Gastrocnemius medialis (tissue), 4 donors: ENCODE measurements around the gene GPM6B. TPM values are rescaled to one million over a fixed set of nuclear protein-coding genes. Genes with fewer than 3 reads are reported as not detected.

ENCODE experiments used
- ATAC-seq, 2 donors: fragments of 150-250 bp; one replicate each; pipeline ENCODE4 v1.9.1; 2016
- DNase-seq, 2 donors: peaks; one replicate each; pipeline ENCODE4 v3.0.0-alpha.2; 2019
- H3K27ac ChIP-seq, 4 donors: fragments of 200-600 bp; sonication (generic); 1 replicate in 1 of 4; 2 replicates in 3 of 4; pipeline ENCODE4 v1.5.1; 2016 to 2018; ENCODE audit warnings: mild to moderate bottlenecking in 2 of 4, moderate library complexity in 1 of 4
- H3K27me3 ChIP-seq, 3 donors: fragments of 200-600 bp; sonication (generic) in 2 of 3; 1 replicate in 1 of 3; 2 replicates in 2 of 3; pipeline versions ENCODE4 v1.5.1 to v1.6.0; 2016 to 2019; ENCODE audit warnings: mild to moderate bottlenecking in 1 of 3, moderate library complexity in 1 of 3
- H3K36me3 ChIP-seq, 2 donors: fragments of 200-600 bp; sonication (generic) in 1 of 2; one replicate each; pipeline ENCODE4 v1.5.1; 2017 to 2018
- H3K4me1 ChIP-seq, 2 donors: fragments of 200-600 bp; sonication (generic) in 1 of 2; one replicate each; pipeline ENCODE4 v1.5.1; 2016 to 2017; ENCODE audit warnings: mild to moderate bottlenecking in 2 of 2
- H3K4me3 ChIP-seq, 4 donors: fragments of 200-600 bp; sonication (generic) in 3 of 4; 1 replicate in 1 of 4; 2 replicates in 3 of 4; pipeline ENCODE4 v1.5.1; 2016 to 2019; ENCODE audit warnings: mild to moderate bottlenecking in 2 of 4
- H3K9me3 ChIP-seq, 3 donors: fragments of 200-600 bp; sonication (generic) in 2 of 3; 1 replicate in 1 of 3; 2 replicates in 2 of 3; pipeline ENCODE4 v1.5.1; 2016 to 2019
- POLR2A ChIP-seq, 2 donors: fragments of 450-650 bp; IDR thresholded peaks; one replicate each; pipeline ENCODE4 v1.6.1; 2017; ENCODE audit warnings: antibody characterized with exemption in 2 of 2, mild to moderate bottlenecking in 2 of 2, moderate library complexity in 2 of 2
- in situ Hi-C, 4 donors: fragments of 200-750 bp; cut with MboI; loops; one replicate each; pipeline versions ENCODE4 v1.15.0 to v1.8.0; 2017; ENCODE audit warnings: low sequenced_read_pairs in 4 of 4
- intact Hi-C: fragments of 100-400 bp; cut with DNase I; formaldehyde crosslinking; loops from one replicate; pipeline ENCODE4 v1.15.1; 2023; ENCODE audit warnings: low total_unique reads
- total RNA-seq, 4 donors: library from RNA; depleted of rRNA; stranded (reverse); fragments of >200 nt; gene quantifications; one replicate each; pipeline versions ENCODE4 v1.1.0 to v1.2.3, GENCODE V29; 2016
- TF ChIP-seq, protein P1 (sequence below), 5 experiments: fragments of 450-650 bp in 3 of 5; fragments of 200-600 bp in 2 of 5; sonication (generic) in 2 of 5; IDR thresholded peaks in 4 of 5; conservative IDR thresholded peaks in 1 of 5; 1 replicate in 4 of 5; 2 replicates in 1 of 5; pipeline ENCODE4 v1.5.1; 2016 to 2019; ENCODE audit warnings: antibody characterized with exemption in 5 of 5, mild to moderate bottlenecking in 3 of 5, moderate library complexity in 3 of 5

Gene GPM6B
- total RNA-seq, 4 donors from 2014 or later = 3.1 to 6.5 (median 3.6) TPM

- Histone ChIP-seq H3K4me1 (no peaks in the 10 kb centered on the region), H3K27me3 (no peaks in the 10 kb centered on the region), H3K36me3 (no peaks in the 10 kb centered on the region), H3K27ac (no peak overlapping the region), H3K9me3 (no peaks in the 10 kb centered on the region), H3K4me3 (no peak overlapping the region)
- intact Hi-C loops (no loop called here), in situ Hi-C loops (no loop called here)
- no peak for ATAC-seq
- TF ChIP-seq, protein P1, sequence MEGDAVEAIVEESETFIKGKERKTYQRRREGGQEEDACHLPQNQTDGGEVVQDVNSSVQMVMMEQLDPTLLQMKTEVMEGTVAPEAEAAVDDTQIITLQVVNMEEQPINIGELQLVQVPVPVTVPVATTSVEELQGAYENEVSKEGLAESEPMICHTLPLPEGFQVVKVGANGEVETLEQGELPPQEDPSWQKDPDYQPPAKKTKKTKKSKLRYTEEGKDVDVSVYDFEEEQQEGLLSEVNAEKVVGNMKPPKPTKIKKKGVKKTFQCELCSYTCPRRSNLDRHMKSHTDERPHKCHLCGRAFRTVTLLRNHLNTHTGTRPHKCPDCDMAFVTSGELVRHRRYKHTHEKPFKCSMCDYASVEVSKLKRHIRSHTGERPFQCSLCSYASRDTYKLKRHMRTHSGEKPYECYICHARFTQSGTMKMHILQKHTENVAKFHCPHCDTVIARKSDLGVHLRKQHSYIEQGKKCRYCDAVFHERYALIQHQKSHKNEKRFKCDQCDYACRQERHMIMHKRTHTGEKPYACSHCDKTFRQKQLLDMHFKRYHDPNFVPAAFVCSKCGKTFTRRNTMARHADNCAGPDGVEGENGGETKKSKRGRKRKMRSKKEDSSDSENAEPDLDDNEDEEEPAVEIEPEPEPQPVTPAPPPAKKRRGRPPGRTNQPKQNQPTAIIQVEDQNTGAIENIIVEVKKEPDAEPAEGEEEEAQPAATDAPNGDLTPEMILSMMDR (IDR thresholded peaks at IDR 0.05 in 4 of 5, conservative IDR thresholded peaks at IDR 0.05 in 1 of 5) = no peak
- no peak for TF ChIP-seq POLR2A (IDR thresholded peaks at IDR 0.05)
- no peak for DNase-seq
These were observed 11.7 kb downstream of the GPM6B start for GRCh38 chrX:13805241-13805640.

GRCh38 chrX:13803116-13803515 is 13.8 kb downstream of the GPM6B start:
- Histone ChIP-seq H3K4me1 (no peaks in the 10 kb centered on the region), H3K36me3 (no peaks in the 10 kb centered on the region), H3K27me3 (no peaks in the 10 kb centered on the region), H3K27ac (no peak overlapping the region), H3K4me3 (no peak overlapping the region), H3K9me3 (no peaks in the 10 kb centered on the region)
- ATAC-seq = no peak
- in situ Hi-C loops = no loop called here
- no peak for DNase-seq
- intact Hi-C loops = no loop called here
- TF ChIP-seq POLR2A (IDR thresholded peaks at IDR 0.05) = no peak
- TF ChIP-seq, protein P1 (IDR thresholded peaks at IDR 0.05 in 4 of 5, conservative IDR thresholded peaks at IDR 0.05 in 1 of 5) = no peak

DNA sequence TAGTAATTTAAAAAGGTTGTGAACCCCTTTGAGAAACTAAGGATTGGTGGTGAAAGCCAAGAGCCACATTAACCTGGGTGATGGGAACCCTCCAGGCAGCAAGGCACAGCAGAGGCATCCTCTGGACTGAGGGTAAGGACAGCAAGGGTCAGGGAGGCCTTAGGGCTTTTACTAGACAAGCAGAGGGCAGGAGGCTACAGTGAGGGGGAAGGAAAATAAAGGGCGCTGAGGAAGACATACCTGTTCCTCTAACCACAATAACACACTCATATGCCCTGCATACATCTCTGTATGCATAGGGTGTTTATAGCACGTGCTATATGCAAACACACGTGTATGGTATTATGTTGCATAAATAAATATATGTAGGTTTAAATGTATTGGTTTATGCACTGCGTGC is 18.7 kb downstream of the GPM6B start:
- Histone ChIP-seq H3K4me3 (no peak overlapping the region), H3K9me3 (no peaks in the 10 kb centered on the region), H3K36me3 (no peaks in the 10 kb centered on the region), H3K4me1 (no peaks in the 10 kb centered on the region), H3K27me3 (no peaks in the 10 kb centered on the region), H3K27ac (no peak overlapping the region)
- TF ChIP-seq POLR2A (IDR thresholded peaks at IDR 0.05) = no peak
- in situ Hi-C loops = no loop called here
- ATAC-seq (no peak), DNase-seq (no peak)
- intact Hi-C loops = no loop called here

DNA sequence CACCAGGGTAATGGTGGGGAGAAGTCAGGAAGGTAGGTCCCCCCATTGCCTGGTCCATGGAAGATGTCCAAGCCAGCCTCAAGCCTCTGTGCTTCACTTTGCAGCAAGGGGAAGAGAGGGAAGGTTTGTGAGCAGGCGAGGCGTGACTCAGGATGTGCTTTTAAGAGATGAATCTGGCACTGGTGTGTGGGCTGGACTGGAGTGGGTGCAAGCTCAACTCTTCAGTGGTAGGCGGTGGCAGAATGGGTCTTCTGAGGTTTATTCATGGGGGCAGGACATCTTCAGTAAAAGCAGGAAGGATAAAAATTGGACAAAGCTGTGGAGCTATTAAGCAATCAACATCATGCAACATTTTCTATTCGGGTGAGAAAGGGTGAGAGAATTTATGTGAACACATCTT is 19.4 kb downstream of the GPM6B start:
- H3K4me1 ChIP-seq = no peaks in the 10 kb centered on the region
- no peak for ATAC-seq
- TF ChIP-seq, protein P1 (IDR thresholded peaks at IDR 0.05 in 4 of 5, conservative IDR thresholded peaks at IDR 0.05 in 1 of 5) = no peak
- no peak for TF ChIP-seq POLR2A (IDR thresholded peaks at IDR 0.05)

DNA sequence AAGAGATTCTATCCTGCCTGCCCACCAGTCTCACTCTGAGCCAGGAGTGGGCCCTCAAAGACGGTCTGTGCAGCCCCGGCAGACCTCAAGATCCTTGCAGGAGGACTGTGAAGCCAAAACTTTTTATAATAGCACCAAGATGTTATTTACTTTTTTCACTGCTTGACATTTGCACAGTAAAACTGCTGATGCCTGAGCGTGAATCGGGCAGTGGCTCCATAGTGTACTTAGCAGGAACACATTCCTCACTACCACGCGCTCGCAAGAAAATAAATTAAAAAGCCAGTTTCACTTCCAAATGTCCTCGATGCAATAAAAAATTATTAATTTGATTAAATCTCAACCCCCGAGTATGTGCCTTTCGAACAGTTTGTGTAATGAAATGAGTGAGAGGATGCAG is 22.5 kb downstream of the GPM6B start:
- no peak overlapping the region for H3K4me3 ChIP-seq
- ATAC-seq (no peak), DNase-seq (no peak)
- no peaks in the 10 kb centered on the region for H3K4me1 ChIP-seq
- no peaks in the 10 kb centered on the region for H3K27me3 ChIP-seq
- no peak overlapping the region for H3K27ac ChIP-seq
- H3K9me3 ChIP-seq = no peaks in the 10 kb centered on the region
- TF ChIP-seq, protein P1 (IDR thresholded peaks at IDR 0.05 in 4 of 5, conservative IDR thresholded peaks at IDR 0.05 in 1 of 5) = no peak
- no peak for TF ChIP-seq POLR2A (IDR thresholded peaks at IDR 0.05)
- no peaks in the 10 kb centered on the region for H3K36me3 ChIP-seq
- intact Hi-C loops = no loop called here
- in situ Hi-C loops = no loop called here

More for the DNA sequence above, 19.4 kb downstream of the GPM6B start:
- Histone ChIP-seq H3K36me3 (no peaks in the 10 kb centered on the region), H3K27ac (no peak overlapping the region), H3K4me3 (no peak overlapping the region), H3K27me3 (no peaks in the 10 kb centered on the region), H3K9me3 (no peaks in the 10 kb centered on the region)
- DNase-seq = no peak
- intact Hi-C loops (no loop called here), in situ Hi-C loops (no loop called here)
